IMR-90 (cell line): Measurements from ENCODE around the gene LMBR1L. TPM values are rescaled to one million over a fixed set of nuclear protein-coding genes. Genes with fewer than 3 reads are reported as not detected.

Experiments
- ATAC-seq: fragments of 200-7000 bp; cut with Tn5 transposase; 2 replicates; pipeline ENCODE4 v1.9.1; 2020; ENCODE audit warnings: low read depth, mild to moderate bottlenecking, moderate library complexity
- BruUV-seq: library from RNA; stranded (reverse); fragments of 400-500 nt; replicated peaks from 2 replicates; lab custom pipeline; 2021; lab: Mats Ljungman, UMichigan
- CTCF ChIA-PET: fragments of 300-600 bp; formaldehyde crosslinking; extraction: SDS; loops from one replicate; lab custom pipeline; 2021; ENCODE audit warnings: antibody characterized with exemption; lab: Yijun Ruan, JAX
- POLR2A ChIA-PET: fragments of 300-600 bp; sonication (Branson Sonifier 250); formaldehyde crosslinking; loops from one replicate; lab custom pipeline; 2022; ENCODE audit warnings: antibody characterized with exemption; ENCODE audit not compliant: unreplicated experiment; lab: Charles Lee
- DNase-seq: peaks from one replicate; pipeline ENCODE4 v3.0.0; 2013
- H2AFZ ChIP-seq: replicated peaks from 2 replicates; pipeline ENCODE3; 2013; ENCODE audit warnings: low read length, mild to moderate bottlenecking; ENCODE audit not compliant: poor library complexity
- H2AK5ac ChIP-seq: 2 replicates; pipeline ENCODE4 v1.6.1; 2013; ENCODE audit warnings: low read depth, low read length, inconsistent platforms
- H2AK9ac ChIP-seq: replicated peaks from 2 replicates; pipeline ENCODE3; 2013; ENCODE audit warnings: mild to moderate bottlenecking, low read depth, low read length, moderate library complexity; ENCODE audit not compliant: poor library complexity
- H2BK120ac ChIP-seq: 2 replicates; pipeline ENCODE4 v1.6.1; 2013; ENCODE audit warnings: low read depth, low read length, inconsistent platforms
- H2BK15ac ChIP-seq: 3 replicates; pipeline ENCODE4 v1.6.1; 2013; ENCODE audit warnings: low read depth, low read length, inconsistent platforms
- H2BK20ac ChIP-seq: 2 replicates; pipeline ENCODE4 v1.6.1; 2013; ENCODE audit warnings: low read depth, mild to moderate bottlenecking, inconsistent platforms, low read length, moderate library complexity
- H2BK5ac ChIP-seq: 2 replicates; pipeline ENCODE4 v1.6.1; 2013; ENCODE audit warnings: mild to moderate bottlenecking, low read depth, low read length, inconsistent platforms; ENCODE audit not compliant: poor library complexity, severe bottlenecking
- H3K14ac ChIP-seq: replicated peaks from 2 replicates; pipeline ENCODE4 v1.6.1; 2013; ENCODE audit warnings: low read depth, low read length, inconsistent platforms
- H3K18ac ChIP-seq: 2 replicates; pipeline ENCODE4 v1.6.1; 2013; ENCODE audit warnings: low read depth, low read length, control low read depth
- H3K23ac ChIP-seq: 2 replicates; pipeline ENCODE4 v1.6.1; 2013; ENCODE audit warnings: low read depth, low read length, inconsistent platforms
- H3K27ac ChIP-seq: 2 replicates; pipeline ENCODE4 v1.5.1; 2013; ENCODE audit warnings: mild to moderate bottlenecking, control low read depth, low read length; ENCODE audit not compliant: insufficient read depth
- H3K27me3 ChIP-seq: 2 replicates; pipeline ENCODE4 v1.6.1; 2013; ENCODE audit warnings: low read length; ENCODE audit not compliant: control insufficient read depth, insufficient read depth
- H3K36me3 ChIP-seq: 2 replicates; pipeline ENCODE4 v1.6.1; 2013; ENCODE audit warnings: low read length, mixed read lengths; ENCODE audit not compliant: control insufficient read depth, insufficient read depth
- H3K4ac ChIP-seq: 2 replicates; pipeline ENCODE4 v1.6.1; 2013; ENCODE audit warnings: low read depth, low read length, inconsistent platforms
- H3K4me1 ChIP-seq: 2 replicates; pipeline ENCODE4 v1.6.1; 2013; ENCODE audit warnings: low read length, mixed read lengths; ENCODE audit not compliant: control insufficient read depth, insufficient read depth
- H3K4me2 ChIP-seq: 2 replicates; pipeline ENCODE4 v1.6.1; 2013; ENCODE audit warnings: low read depth, mild to moderate bottlenecking, control low read depth, low read length, moderate library complexity
- H3K4me3 ChIP-seq: 2 replicates; pipeline ENCODE4 v1.5.1; 2013; ENCODE audit warnings: low read depth, mild to moderate bottlenecking, control low read depth, low read length, moderate library complexity; ENCODE audit not compliant: insufficient read depth
- H3K56ac ChIP-seq: 2 replicates; pipeline ENCODE4 v1.6.1; 2013; ENCODE audit warnings: low read length, inconsistent platforms; ENCODE audit not compliant: insufficient read depth; ENCODE audit errors: extremely low read depth
- H3K79me1 ChIP-seq, 2 experiments: 2 replicates each; pipeline ENCODE4 v1.6.1; 2013; ENCODE audit warnings: low read length in 2 of 2, inconsistent platforms in 1 of 2, low read depth in 1 of 2
- H3K9ac ChIP-seq: 2 replicates; pipeline ENCODE4 v1.6.1; 2013; ENCODE audit warnings: low read depth, low read length, control low read depth
- H3K9me1 ChIP-seq: 2 replicates; pipeline ENCODE4 v1.6.1; 2013; ENCODE audit warnings: low read length, inconsistent platforms; ENCODE audit not compliant: insufficient read depth
- H3K9me3 ChIP-seq: 2 replicates; pipeline ENCODE4 v1.6.1; 2013; ENCODE audit warnings: low read length; ENCODE audit not compliant: control insufficient read depth, insufficient read depth
- H4K20me1 ChIP-seq: 2 replicates; pipeline ENCODE4 v1.6.1; 2013; ENCODE audit warnings: low read length, inconsistent platforms; ENCODE audit not compliant: insufficient read depth
- H4K5ac ChIP-seq: 2 replicates; pipeline ENCODE4 v1.6.1; 2013; ENCODE audit warnings: mild to moderate bottlenecking, low read depth, low read length, control low read depth
- H4K8ac ChIP-seq, 2 experiments: 2 replicates each; pipeline ENCODE4 v1.6.1; 2013; ENCODE audit warnings: low read depth in 2 of 2, low read length in 2 of 2, control low read depth in 1 of 2, inconsistent platforms in 1 of 2
- H4K91ac ChIP-seq: 2 replicates; pipeline ENCODE4 v1.6.1; 2013; ENCODE audit warnings: low read depth, low read length, inconsistent platforms; ENCODE audit not compliant: insufficient read depth
- BHLHE40 ChIP-seq: fragments of 150-350 bp; IDR thresholded peaks from 2 replicates; pipeline ENCODE4 v1.6.1; 2016; ENCODE audit warnings: mild to moderate bottlenecking, low read depth, low read length
- MXI1 ChIP-seq: IDR thresholded peaks from 2 replicates; pipeline ENCODE4 v1.6.1; 2012; ENCODE audit warnings: low read depth, mild to moderate bottlenecking, low read length, moderate library complexity, borderline replicate concordance
- NFE2L2 ChIP-seq: fragments of 150-350 bp; IDR thresholded peaks from 2 replicates; pipeline ENCODE4 v1.6.1; 2016; ENCODE audit warnings: low read depth, mild to moderate bottlenecking, low read length
- POLR2A ChIP-seq: IDR thresholded peaks from 2 replicates; pipeline ENCODE4 v1.6.1; 2012; ENCODE audit warnings: mild to moderate bottlenecking, low read depth, low read length
- RAD21 ChIP-seq: IDR thresholded peaks from 2 replicates; pipeline ENCODE4 v1.6.1; 2012; ENCODE audit warnings: low read length, improper control_type of control experiment
- RCOR1 ChIP-seq: IDR thresholded peaks from 2 replicates; pipeline ENCODE4 v1.6.1; 2012; ENCODE audit warnings: mild to moderate bottlenecking, low read length, improper control_type of control experiment; ENCODE audit not compliant: insufficient replicate concordance
- WGBS, 2 experiments: methylation state at CpG; one replicate each; pipeline versions ENCODE4 v1.1.5 to v1.1.7; 2013; ENCODE audit warnings: missing lambda C conversion rate in 2 of 2; ENCODE audit not compliant: insufficient read length in 1 of 2; ENCODE audit errors: extremely low coverage in 2 of 2; 5-methylcytosine and 5-hydroxymethylcytosine counted together
- dilution Hi-C: fragments of 300-500 bp; cut with HindIII; formaldehyde crosslinking; loops from one replicate; pipeline ENCODE4 v1.14.3; 2018; ENCODE audit warnings: low sequenced_read_pairs; ENCODE audit not compliant: unreplicated experiment
- in situ Hi-C: fragments of 300-500 bp; cut with MboI; formaldehyde crosslinking; loops from 3 replicates; pipeline ENCODE4 v1.14.3; 2019; ENCODE audit warnings: low sequenced_read_pairs, inconsistent platforms, mixed read lengths
- intact Hi-C: fragments of 100-400 bp; cut with micrococcal nuclease; formaldehyde crosslinking; loops from 2 replicates; pipeline ENCODE4 v1.10.0; 2022
- polyA plus RNA-seq, 3 experiments: library from polyadenylated mRNA; depleted of rRNA; stranded (reverse); fragments of >200 nt; gene quantifications; 2 replicates each; pipeline ENCODE4 v1.2.3, GENCODE V29; 2012; ENCODE audit warnings: low replicate concordance in 1 of 3
- total RNA-seq: library from RNA; depleted of rRNA; stranded (reverse); fragments of >200 nt; gene quantifications from 2 replicates; pipeline ENCODE4 v1.2.3, GENCODE V29; 2012

The LMBR1L gene
- total and polyA plus RNA-seq, 2 of the 4 experiments (the other 2 are of a cell fraction): 33.0 to 44.6 TPM

- TF ChIP-seq RAD21 (no peak), RCOR1 (no peak), MXI1 (no peak), BHLHE40 (no peak), NFE2L2 (no peak), POLR2A (no peak)
These were observed 41.7 kb downstream of the LMBR1L start (continued) for GRCh38 chr12:49068879-49069506.

GRCh38 chr12:49066120-49066519 lies 44.5 kb downstream of the LMBR1L start:
- dilution Hi-C loops: no loop called here
- Histone ChIP-seq H3K27me3 (no peaks in the 10 kb centered on the region), H3K4me3 (no peak overlapping the region), H4K91ac (no peak overlapping the region), H2BK120ac (no peak overlapping the region), H3K18ac (no peak overlapping the region), H4K20me1 (no peaks in the 10 kb centered on the region), H4K8ac (no peak overlapping the region), H4K5ac (no peak overlapping the region), H3K14ac (no peak overlapping the region), H3K36me3 (no peaks in the 10 kb centered on the region), H3K23ac (no peak overlapping the region), H3K4me1 (no peaks in the 10 kb centered on the region; the same call in 1 of the 2 replicates), H3K9ac (no peak overlapping the region), H3K4ac (no peak overlapping the region), H3K4me2 (no peak overlapping the region), H2AK5ac (no peak overlapping the region), H2AK9ac (no peak overlapping the region), H3K9me3 (no peaks in the 10 kb centered on the region), H2AFZ (no peak overlapping the region), H2BK20ac (no peak overlapping the region), H3K79me1 (peaks cover 7 to 12% of the 10 kb centered on the region in 2 experiments; a peak in 3 of 4 replicates), H3K56ac (no peak overlapping the region), H3K9me1 (no peaks in the 10 kb centered on the region), H2BK15ac (no peak overlapping the region), H2BK5ac (no peak overlapping the region), H3K27ac (no peak overlapping the region)
- ATAC-seq (no peak), DNase-seq (no peak)
- BruUV-seq: no TSS peak
- in situ Hi-C loops: no loop called here
- CTCF ChIA-PET: no interaction called here
- WGBS, 2 experiments: 69% methylated on average over 3 of the region's 4 CpGs; no CpG with 5 or more reads in 1 of the 2 experiments
- intact Hi-C loops: no loop called here
- TF ChIP-seq RCOR1: no peak
- POLR2A ChIA-PET: no interaction called here
